K562 (cell line): ENCODE measurements around the gene BEST4. TPM values are rescaled to one million over a fixed set of nuclear protein-coding genes. Genes with fewer than 3 reads are reported as not detected.
A peak's percentile ranks its signal among the peaks of the same experiment; 100 is the strongest.

Experiments
- ATF2 ChIP-seq: sonication (generic); formaldehyde crosslinking; IDR thresholded peaks from 2 replicates; pipeline ENCODE4 v1.8.1; 2022; ENCODE audit warnings: missing genetic modification reagents
- BRF1 ChIP-seq: IDR thresholded peaks from 3 replicates; pipeline ENCODE4 v1.6.1; 2011; ENCODE audit warnings: borderline replicate concordance, mild to moderate bottlenecking; ENCODE audit not compliant: insufficient read length; ENCODE audit errors: extremely low read depth
- CC2D1A ChIP-seq: fragments of 450-650 bp; IDR thresholded peaks from 2 replicates; pipeline ENCODE4 v1.6.1; 2017; ENCODE audit warnings: mild to moderate bottlenecking
- HOMEZ ChIP-seq: fragments of 250-450 bp; sonication (Bioruptor Pico); IDR thresholded peaks from 2 replicates; pipeline ENCODE4 v1.4.0; 2020; ENCODE audit warnings: mild to moderate bottlenecking, moderate library complexity
- IFI16 ChIP-seq: fragments of 250-450 bp; sonication (Bioruptor Pico); IDR thresholded peaks from 2 replicates; pipeline ENCODE4 v2.1.2; 2022; ENCODE audit warnings: mild to moderate bottlenecking, inconsistent platforms
- KLF1 ChIP-seq: fragments of 450-650 bp; IDR thresholded peaks from 2 replicates; pipeline ENCODE4 v1.6.1; 2016; ENCODE audit warnings: missing genetic modification characterization, missing compliant biosample characterization
- MCM2 ChIP-seq: fragments of 450-650 bp; IDR thresholded peaks from 2 replicates; pipeline ENCODE4 v1.6.1; 2017; ENCODE audit warnings: low read depth, mild to moderate bottlenecking
- MLLT1 ChIP-seq, 2 experiments: fragments of 450-650 bp; IDR thresholded peaks; 2 replicates each; pipeline ENCODE4 v1.6.1; 2016
- MTF1 ChIP-seq: fragments of 250-450 bp; sonication (Bioruptor Pico); IDR thresholded peaks from 2 replicates; pipeline ENCODE4 v1.9.0; 2021; ENCODE audit warnings: moderate library complexity, mild to moderate bottlenecking, inconsistent platforms, borderline replicate concordance
- NFATC3 ChIP-seq: fragments of 450-650 bp; IDR thresholded peaks from 2 replicates; pipeline ENCODE4 v1.6.1; 2017; ENCODE audit warnings: mild to moderate bottlenecking
- PHB ChIP-seq: fragments of 250-450 bp; sonication (Bioruptor Pico); IDR thresholded peaks from 2 replicates; pipeline ENCODE4 v1.5.0; 2021
- PRMT5 ChIP-seq: sonication (generic); formaldehyde crosslinking; IDR thresholded peaks from 2 replicates; pipeline ENCODE4 v1.5.0; 2020; ENCODE audit warnings: missing genetic modification reagents
- RBM25 ChIP-seq: fragments of 200-400 bp; formaldehyde crosslinking; IDR thresholded peaks from 2 replicates; pipeline ENCODE4 v1.6.1; 2018; ENCODE audit warnings: low read length, low read depth, moderate library complexity; ENCODE audit not compliant: severe bottlenecking
- RCOR1 ChIP-seq, 2 experiments: IDR thresholded peaks; 2 replicates each; pipeline ENCODE4 v1.6.1; 2012; ENCODE audit warnings: low read depth in 2 of 2, low read length in 2 of 2, borderline replicate concordance in 1 of 2, improper control_type of control experiment in 1 of 2
- SETDB1 ChIP-seq: IDR thresholded peaks from one replicate; pipeline ENCODE4 v1.6.1; 2012; ENCODE audit warnings: low read length, control low read depth, inconsistent platforms
- TAF1 ChIP-seq: IDR thresholded peaks from 2 replicates; pipeline ENCODE4 v1.6.1; 2011; ENCODE audit warnings: mild to moderate bottlenecking, low read length, moderate library complexity; ENCODE audit not compliant: insufficient read depth, control insufficient read depth, severe bottlenecking; ENCODE audit errors: extremely low read depth
- TAF9B ChIP-seq: fragments of 450-650 bp; IDR thresholded peaks from 2 replicates; pipeline ENCODE4 v1.6.1; 2018; ENCODE audit warnings: mild to moderate bottlenecking; ENCODE audit not compliant: partially characterized antibody
- TAL1 ChIP-seq: fragments of 450-650 bp; IDR thresholded peaks from 2 replicates; pipeline ENCODE4 v1.6.1; 2016; ENCODE audit warnings: mild to moderate bottlenecking
- TCF15 ChIP-seq: fragments of 250-450 bp; sonication (Bioruptor Pico); IDR thresholded peaks from 2 replicates; pipeline ENCODE4 v1.8.0; 2022; ENCODE audit warnings: moderate library complexity, mild to moderate bottlenecking, inconsistent platforms
- TRIM28 ChIP-seq: fragments of 450-650 bp; IDR thresholded peaks from 2 replicates; pipeline ENCODE4 v1.6.1; 2017
- ZBTB43 ChIP-seq: sonication (generic); formaldehyde crosslinking; IDR thresholded peaks from 2 replicates; pipeline ENCODE4 v1.8.0; 2023; ENCODE audit warnings: mild to moderate bottlenecking, missing genetic modification reagents
- ZNF146 ChIP-seq: IDR thresholded peaks from one replicate; pipeline ENCODE4 v1.6.1; 2018; ENCODE audit warnings: missing compliant biosample characterization; ENCODE audit not compliant: unreplicated experiment
- ZNF57 ChIP-seq: fragments of 450-650 bp; formaldehyde crosslinking; IDR thresholded peaks from 2 replicates; pipeline ENCODE4 v1.4.0; 2020; ENCODE audit warnings: mild to moderate bottlenecking, moderate library complexity
- ZSCAN29 ChIP-seq: fragments of 450-650 bp; IDR thresholded peaks from 2 replicates; pipeline ENCODE4 v1.6.1; 2017
- polyA plus RNA-seq, 8 experiments: library from polyadenylated mRNA; depleted of rRNA in 4 of 8; stranded (reverse) in 5 of 8; unstranded in 3 of 8; fragments of >200 nt; fragmentation: Nextera tagmentation in 2 of 8; fragmentation: Illumina TruSeq in 1 of 8; extraction: Ambion mirVana in 2 of 8; extraction: Trizol in 1 of 8; gene quantifications; 2 replicates each; pipeline versions ENCODE4 v1.2.1 to v1.2.3, GENCODE V29; 2011 to 2014; ENCODE audit warnings: inconsistent platforms in 1 of 8, missing spikeins in 1 of 8
- total RNA-seq, 7 experiments: library from RNA; depleted of rRNA in 6 of 7; stranded (reverse); fragments of >200 nt in 6 of 7; fragmentation: Illumina TruSeq in 2 of 7; extraction: Trizol in 2 of 7; gene quantifications; 2 replicates each; pipeline versions ENCODE4 v1.2.1 to v1.2.3, GENCODE V29; 2011 to 2021; ENCODE audit warnings: low replicate concordance in 1 of 7

BEST4 gene
- total and polyA plus RNA-seq, 9 of the 15 experiments (the other 6 are each of a cell fraction or from before 2014, with no cell fraction given) = 0.07 to 0.11 TPM; not detected in 7

- TF ChIP-seq ATF2 (CRISPR knock-in tag) (no peak), MLLT1 (IDR thresholded peaks at IDR 0.05) (peak in 1 of 2 experiments; percentile 41; a peak in 1 of 4 replicates), TAF9B (peak; percentile 91), PRMT5 (no peak), NFATC3 (no peak), TRIM28 (peak; percentile 76; the same call in 1 of the 2 replicates), TCF15 (CRISPR knock-in tag) (no peak), ZSCAN29 (no peak), RCOR1 (IDR thresholded peaks at IDR 0.05; ENCODE audit: borderline replicate concordance in 1 of 2, low read depth in 2 of 2, low read length in 2 of 2) (peak; percentile 10 to 69; a peak in 3 of 4 replicates), CC2D1A (peak; percentile 62), HOMEZ (CRISPR knock-in tag) (no peak), BRF1 (no peak), ZBTB43 (CRISPR knock-in tag) (no peak), ZNF146 (CRISPR knock-in tag) (no peak), PHB (CRISPR knock-in tag) (no peak), KLF1 (peak; percentile 51), SETDB1 (no peak), MTF1 (CRISPR knock-in tag) (no peak), IFI16 (no peak), MCM2 (no peak), TAF1 (peak; percentile 90), RBM25 (no peak), TAL1 (no peak; the same call in 1 of the 2 replicates), ZNF57 (CRISPR knock-in tag) (no peak)
Observed at GRCh38 chr1:44799770-44800584, 12.0 kb upstream of the BEST4 start, which contains the start of gene PLK3 (continued).
